Trophoblast cell (in vitro differentiated cells and primary cell): ENCODE measurements around the gene PCSK5.

Experiments used
- DNase-seq, 2 donors: peaks; one replicate each; pipeline ENCODE4 v3.0.0-alpha.2; 2016
- H2AFZ ChIP-seq: 2 replicates; pipeline ENCODE4 v1.6.1; 2013; ENCODE audit warnings: low read length, moderate library complexity, mild to moderate bottlenecking; ENCODE audit not compliant: insufficient read depth, poor library complexity
- H2AK5ac ChIP-seq: 2 replicates; pipeline ENCODE4 v1.6.1; 2013; ENCODE audit warnings: mild to moderate bottlenecking, low read length
- H2BK120ac ChIP-seq: 2 replicates; pipeline ENCODE4 v1.6.1; 2013; ENCODE audit warnings: low read length, mild to moderate bottlenecking, moderate library complexity; ENCODE audit not compliant: insufficient read depth, poor library complexity
- H2BK12ac ChIP-seq: 2 replicates; pipeline ENCODE4 v1.6.1; 2013; ENCODE audit warnings: mild to moderate bottlenecking, low read length, moderate library complexity
- H2BK5ac ChIP-seq: 2 replicates; pipeline ENCODE4 v1.6.1; 2013; ENCODE audit warnings: low read length, low read depth, moderate library complexity, mild to moderate bottlenecking; ENCODE audit not compliant: poor library complexity
- H3K14ac ChIP-seq: 2 replicates; pipeline ENCODE4 v1.6.1; 2013; ENCODE audit warnings: mild to moderate bottlenecking, low read length
- H3K18ac ChIP-seq: 2 replicates; pipeline ENCODE4 v1.6.1; 2013; ENCODE audit warnings: mild to moderate bottlenecking, low read length
- H3K23ac ChIP-seq: 2 replicates; pipeline ENCODE4 v1.6.1; 2013; ENCODE audit warnings: low read length
- H3K27ac ChIP-seq: 2 replicates; pipeline ENCODE4 v1.5.1; 2013; ENCODE audit warnings: low read depth, mild to moderate bottlenecking, inconsistent platforms, low read length, moderate library complexity
- H3K27me3 ChIP-seq: 2 replicates; pipeline ENCODE4 v1.6.1; 2013; ENCODE audit warnings: inconsistent platforms, mild to moderate bottlenecking, low read length, moderate library complexity; ENCODE audit not compliant: insufficient read depth
- H3K36me3 ChIP-seq, 2 experiments: 1 replicate in 1 of 2; 2 replicates in 1 of 2; pipeline ENCODE4 v1.6.1; 2013; ENCODE audit warnings: low read length in 2 of 2, mild to moderate bottlenecking in 2 of 2, moderate library complexity in 1 of 2; ENCODE audit not compliant: insufficient read depth in 2 of 2, control insufficient read depth in 1 of 2
- H3K4ac ChIP-seq: 2 replicates; pipeline ENCODE4 v1.6.1; 2013; ENCODE audit warnings: low read depth, mild to moderate bottlenecking, low read length, moderate library complexity
- H3K4me1 ChIP-seq, 2 experiments: 1 replicate in 1 of 2; 2 replicates in 1 of 2; pipeline ENCODE4 v1.6.1; 2013; ENCODE audit warnings: low read length in 2 of 2, mild to moderate bottlenecking in 2 of 2, moderate library complexity in 1 of 2; ENCODE audit not compliant: insufficient read depth in 2 of 2, control insufficient read depth in 1 of 2
- H3K4me2 ChIP-seq: 2 replicates; pipeline ENCODE4 v1.6.1; 2013; ENCODE audit warnings: inconsistent platforms, mild to moderate bottlenecking, low read length, moderate library complexity
- H3K4me3 ChIP-seq: 2 replicates; pipeline ENCODE4 v1.5.1; 2013; ENCODE audit warnings: mild to moderate bottlenecking, low read depth, low read length, inconsistent platforms
- H3K79me1 ChIP-seq: one replicate; pipeline ENCODE4 v1.6.1; 2013; ENCODE audit warnings: low read length
- H3K79me2 ChIP-seq: 2 replicates; pipeline ENCODE4 v1.6.1; 2013; ENCODE audit warnings: low read length, mild to moderate bottlenecking; ENCODE audit not compliant: control insufficient read depth, insufficient read depth, poor library complexity
- H3K9ac ChIP-seq: 2 replicates; pipeline ENCODE4 v1.6.1; 2013; ENCODE audit warnings: mild to moderate bottlenecking, low read length
- H3K9me3 ChIP-seq: 2 replicates; pipeline ENCODE4 v1.6.1; 2013; ENCODE audit warnings: low read depth, mild to moderate bottlenecking, control low read depth, inconsistent platforms, low read length; ENCODE audit not compliant: insufficient read depth
- H4K12ac ChIP-seq: 2 replicates; pipeline ENCODE4 v1.6.1; 2013; ENCODE audit warnings: low read depth, mild to moderate bottlenecking, low read length, moderate library complexity
- H4K8ac ChIP-seq: 2 replicates; pipeline ENCODE4 v1.6.1; 2013; ENCODE audit warnings: low read depth, mild to moderate bottlenecking, low read length, moderate library complexity
- H4K91ac ChIP-seq: one replicate; pipeline ENCODE4 v1.6.1; 2013; ENCODE audit warnings: low read depth, mild to moderate bottlenecking, low read length, moderate library complexity
- WGBS: extraction: QIAGEN DNeasy Blood & Tissue Kit; methylation state at CpG from one replicate; pipeline ENCODE4 v1.1.7; 2013; ENCODE audit warnings: missing lambda C conversion rate; ENCODE audit not compliant: insufficient read length, insufficient coverage; ENCODE audit errors: extremely low coverage; 5-methylcytosine and 5-hydroxymethylcytosine counted together

Gene PCSK5

DNA sequence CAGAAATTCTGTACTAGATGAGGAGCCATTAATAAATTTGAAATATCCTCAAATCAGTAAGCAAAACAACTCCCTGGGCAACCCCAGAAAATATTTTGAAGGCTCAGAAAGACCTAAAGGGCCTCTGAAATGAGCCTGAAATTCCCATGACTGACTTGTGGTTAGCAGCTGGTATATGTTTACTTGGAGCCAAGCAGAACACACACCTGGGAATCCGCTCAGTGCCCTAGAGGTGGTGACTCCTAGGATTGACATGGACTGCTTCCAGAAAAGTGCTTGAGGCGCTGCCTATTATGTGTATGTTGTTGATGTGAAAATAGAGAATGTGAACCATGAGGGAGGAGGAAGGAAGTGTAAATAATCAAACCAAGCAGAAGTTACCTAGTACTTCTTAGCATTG is 489.0 kb downstream of the PCSK5 start:
- no peaks in the 10 kb centered on the region for H3K9me3 ChIP-seq
- H3K27me3 ChIP-seq: no peaks in the 10 kb centered on the region
- no peak overlapping the region for H2BK120ac ChIP-seq
- peaks cover 2% of the 10 kb centered on the region in 2 experiments for H3K36me3 ChIP-seq
- H3K4me2 ChIP-seq: no peak overlapping the region
- H3K79me1 ChIP-seq: peaks cover 20% of the 10 kb centered on the region
- no peak overlapping the region for H2AK5ac ChIP-seq
- no peak overlapping the region for H3K9ac ChIP-seq
- peaks cover 1% of the 10 kb centered on the region for H3K79me2 ChIP-seq
- H2BK5ac ChIP-seq: no peak overlapping the region
- H3K4me1 ChIP-seq: peaks cover 11% of the 10 kb centered on the region in 2 experiments
- no peak overlapping the region for H4K12ac ChIP-seq
- H3K27ac ChIP-seq: peak overlapping the region; percentile 82
- no peak overlapping the region for H3K4me3 ChIP-seq
- H3K14ac ChIP-seq: no peak overlapping the region
- WGBS: no CpG with 5 or more reads among the region's 2 CpGs
- H2BK12ac ChIP-seq: no peak overlapping the region
- H4K91ac ChIP-seq: no peak overlapping the region
- no peak overlapping the region for H3K4ac ChIP-seq
- no peak overlapping the region for H3K18ac ChIP-seq
- H3K23ac ChIP-seq: no peak overlapping the region
- DNase-seq: peak; percentile 99
- no peak overlapping the region for H2AFZ ChIP-seq
- H4K8ac ChIP-seq: no peak overlapping the region

- Histone ChIP-seq H3K18ac (no peak overlapping the region), H2AK5ac (no peak overlapping the region), H3K27me3 (no peaks in the 10 kb centered on the region), H3K9me3 (no peaks in the 10 kb centered on the region), H2AFZ (no peak overlapping the region), H3K27ac (no peak overlapping the region), H4K12ac (no peak overlapping the region), H2BK12ac (no peak overlapping the region), H3K4me3 (no peak overlapping the region), H3K23ac (no peak overlapping the region), H3K14ac (no peak overlapping the region), H3K4me2 (no peak overlapping the region), H3K4ac (no peak overlapping the region), H3K4me1 (peaks cover 0 to 4% of the 10 kb centered on the region in 2 experiments), H2BK5ac (no peak overlapping the region), H4K91ac (no peak overlapping the region), H3K79me1 (peaks cover 17% of the 10 kb centered on the region), H2BK120ac (no peak overlapping the region), H4K8ac (no peak overlapping the region), H3K79me2 (peaks cover 10% of the 10 kb centered on the region), H3K9ac (no peak overlapping the region), H3K36me3 (peaks cover 11 to 12% of the 10 kb centered on the region in 2 experiments)
- WGBS: no CpG with 5 or more reads among the region's 1 CpG
- DNase-seq: no peak
Measured at GRCh38 chr9:76390656-76391055, 500.2 kb downstream of the PCSK5 start.

- Histone ChIP-seq H3K27ac (peak within 1 kb of the TSS; percentile 97), H3K4me2 (peak within 1 kb of the TSS; percentile 88), H3K4me1 (peaks cover 0 to 4% of the 10 kb centered on the region in 2 experiments), H3K79me1 (peaks cover 17% of the 10 kb centered on the region), H4K91ac (peak within 1 kb of the TSS; percentile 95), H4K8ac (peak within 1 kb of the TSS; percentile 99), H2AFZ (peak within 1 kb of the TSS; percentile 99), H3K4ac (peak within 1 kb of the TSS; percentile 94), H3K27me3 (no peaks in the 10 kb centered on the region), H3K23ac (peak within 1 kb of the TSS; percentile 40), H2BK12ac (peak within 1 kb of the TSS; percentile 86), H3K9me3 (no peaks in the 10 kb centered on the region), H2BK5ac (peak within 1 kb of the TSS; percentile 98), H3K79me2 (peaks cover 10% of the 10 kb centered on the region), H3K4me3 (peak within 1 kb of the TSS; percentile 88), H3K36me3 (peaks cover 3 to 5% of the 10 kb centered on the region in 2 experiments), H2AK5ac (peak within 1 kb of the TSS; percentile 61), H3K14ac (peak within 1 kb of the TSS; percentile 100), H4K12ac (peak within 1 kb of the TSS; percentile 74), H2BK120ac (peak within 1 kb of the TSS; percentile 95), H3K9ac (peak within 1 kb of the TSS; percentile 85), H3K18ac (peak within 1 kb of the TSS; percentile 98)
- WGBS: no CpG with 5 or more reads among the region's 81 CpGs
- DNase-seq: peak; percentile 95 to 98
Measured at GRCh38 chr9:76394195-76394959, 503.9 kb downstream of the PCSK5 start, which contains the start of gene RFK. RFK (minus strand) TSS chr9:76394426; CDS start chr9:76394171, 255 bp downstream.

DNA sequence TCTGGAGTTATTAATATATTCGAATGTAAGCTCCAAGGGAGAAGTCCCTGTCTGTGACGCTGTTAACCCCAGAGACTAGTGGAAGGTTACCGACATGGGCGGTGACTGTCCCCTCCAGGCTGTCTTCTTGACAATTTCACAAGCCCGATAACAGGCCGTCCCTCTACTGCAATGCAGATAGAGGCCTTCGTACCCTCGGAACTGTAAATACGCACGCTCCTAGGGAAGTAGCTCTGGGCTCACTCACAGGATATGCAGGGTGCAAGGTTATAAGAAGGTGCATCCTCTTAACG is 504.4 kb downstream of the PCSK5 start:
- Histone ChIP-seq H2BK5ac (peak overlapping the region; percentile 86), H3K79me1 (peaks cover 17% of the 10 kb centered on the region), H3K18ac (peak overlapping the region; percentile 4), H3K14ac (peak overlapping the region; percentile 21), H3K9ac (peak overlapping the region; percentile 75), H4K8ac (peak overlapping the region; percentile 63), H2AFZ (peak overlapping the region; percentile 6), H4K12ac (no peak overlapping the region), H3K4me1 (peaks cover 0 to 4% of the 10 kb centered on the region in 2 experiments), H4K91ac (peak overlapping the region; percentile 78), H3K27ac (peak overlapping the region; percentile 95), H3K4me3 (peak overlapping the region; percentile 66), H2BK12ac (no peak overlapping the region), H3K4me2 (peak overlapping the region; percentile 68), H3K4ac (peak overlapping the region; percentile 11), H3K9me3 (no peaks in the 10 kb centered on the region), H3K23ac (no peak overlapping the region), H3K27me3 (no peaks in the 10 kb centered on the region), H2BK120ac (peak overlapping the region; percentile 60), H3K79me2 (peaks cover 10% of the 10 kb centered on the region), H3K36me3 (peaks cover 3 to 5% of the 10 kb centered on the region in 2 experiments), H2AK5ac (no peak overlapping the region)
- peak; percentile 85 to 89 for DNase-seq
- no CpG with 5 or more reads among the region's 11 CpGs for WGBS
